Smooth muscle cell (in vitro differentiated cells): ENCODE results near the gene TMEM272. TPM values are rescaled to one million over a fixed set of nuclear protein-coding genes. Genes with fewer than 3 reads are reported as not detected.

Experiments used
- DNase-seq: peaks from one replicate; lab custom pipeline; 2025; ENCODE audit not compliant: unreplicated experiment; lab: John Stamatoyannopoulos, UW
- H2AFZ ChIP-seq: fragments of 200-600 bp; sonication (generic); 2 replicates; pipeline ENCODE4 v1.6.0; 2016; ENCODE audit warnings: antibody characterized with exemption, low read depth, mild to moderate bottlenecking
- H3F3A ChIP-seq: fragments of 200-600 bp; sonication (generic); 2 replicates; pipeline ENCODE4 v1.6.0; 2017; ENCODE audit warnings: antibody characterized with exemption, low read depth
- H3K27ac ChIP-seq: fragments of 200-600 bp; sonication (generic); 2 replicates; pipeline ENCODE4 v1.5.1; 2016; ENCODE audit warnings: low read depth, mild to moderate bottlenecking
- H3K27me3 ChIP-seq: fragments of 200-600 bp; sonication (generic); 2 replicates; pipeline ENCODE4 v1.6.1; 2016; ENCODE audit warnings: low read depth, mild to moderate bottlenecking
- H3K36me3 ChIP-seq: fragments of 200-600 bp; sonication (generic); 2 replicates; pipeline ENCODE4 v1.5.1; 2016; ENCODE audit warnings: low read depth
- H3K4me1 ChIP-seq: fragments of 200-600 bp; sonication (generic); 2 replicates; pipeline ENCODE4 v1.5.1; 2016; ENCODE audit warnings: low read depth
- H3K4me2 ChIP-seq: fragments of 200-600 bp; sonication (generic); 2 replicates; pipeline ENCODE4 v1.6.0; 2016; ENCODE audit warnings: mild to moderate bottlenecking
- H3K4me3 ChIP-seq: fragments of 200-600 bp; sonication (generic); 2 replicates; pipeline ENCODE4 v1.5.1; 2016; ENCODE audit warnings: mild to moderate bottlenecking
- H3K79me2 ChIP-seq: fragments of 200-600 bp; sonication (generic); 2 replicates; pipeline ENCODE4 v1.6.0; 2016; ENCODE audit warnings: low read depth, mild to moderate bottlenecking
- H3K9ac ChIP-seq: fragments of 200-600 bp; sonication (generic); 2 replicates; pipeline ENCODE4 v1.6.0; 2016; ENCODE audit warnings: low read depth
- H3K9me3 ChIP-seq: fragments of 200-600 bp; sonication (generic); replicated peaks from 2 replicates; pipeline ENCODE4 v1.5.1; 2016; ENCODE audit warnings: low read depth
- H4K20me1 ChIP-seq: fragments of 200-600 bp; sonication (generic); 2 replicates; pipeline ENCODE4 v1.6.0; 2016; ENCODE audit warnings: low read depth
- WGBS: methylation state at CpG from one replicate; pipeline ENCODE4 v1.1.7; 2016; ENCODE audit warnings: low lambda C conversion rate; 5-methylcytosine and 5-hydroxymethylcytosine counted together
- polyA plus RNA-seq: library from polyadenylated mRNA; unstranded; fragments of >200 nt; fragmentation: Nextera tagmentation; extraction: Ambion mirVana; gene quantifications from 2 replicates; pipeline ENCODE4 v1.2.1, GENCODE V29; 2016
- total RNA-seq: library from RNA; depleted of rRNA; stranded (reverse); fragments of >200 nt; gene quantifications from 2 replicates; pipeline ENCODE4 v1.2.3, GENCODE V29; 2014
- TF ChIP-seq, protein P1 (sequence below): fragments of 200-600 bp; sonication (generic); IDR thresholded peaks from 2 replicates; pipeline ENCODE4 v1.5.1; 2017; ENCODE audit warnings: borderline replicate concordance, mild to moderate bottlenecking, antibody characterized with exemption; ENCODE audit not compliant: insufficient read depth, poor library complexity, severe bottlenecking

The TMEM272 gene
- total and polyA plus RNA-seq, 2 experiments from 2014 or later, result 0.18 to 0.26 TPM

DNA sequence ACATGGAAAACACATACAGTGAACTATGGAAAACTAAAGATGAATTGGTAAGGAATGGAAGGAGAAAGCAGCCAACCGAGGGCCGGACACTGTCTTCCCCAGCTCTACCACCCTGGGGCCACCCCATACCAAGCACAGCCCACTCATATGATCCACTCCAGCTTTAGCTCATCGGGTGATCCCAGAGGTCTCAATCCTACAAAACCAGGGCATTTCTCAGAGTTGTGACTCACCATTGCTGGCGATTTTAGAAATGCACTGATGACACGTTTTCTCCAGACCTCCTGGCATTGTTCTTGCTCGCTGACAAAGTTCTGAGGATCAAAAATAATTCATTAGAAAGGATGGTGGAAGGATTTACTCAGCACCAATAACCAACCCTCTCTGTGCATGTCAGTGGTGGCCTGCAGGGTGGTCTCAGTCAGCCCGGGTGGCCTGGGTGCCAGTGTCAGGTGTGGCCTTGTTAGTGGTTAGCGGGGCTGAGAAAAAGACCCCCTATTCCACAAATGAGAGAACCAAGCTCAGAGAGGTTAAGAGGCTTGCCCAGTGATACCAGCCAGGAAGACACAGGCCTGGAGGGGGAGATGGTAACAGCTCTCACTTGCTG is 6.6 kb downstream of the TMEM272 start:
- Histone ChIP-seq H3K36me3 (no peaks in the 10 kb centered on the region), H3K9me3 (no peaks in the 10 kb centered on the region), H3K4me2 (peak overlapping the region; percentile 54), H3F3A (no peaks in the 10 kb centered on the region), H3K27ac (peak overlapping the region; percentile 43), H2AFZ (no peak overlapping the region), H3K79me2 (no peaks in the 10 kb centered on the region), H3K4me1 (no peaks in the 10 kb centered on the region), H3K27me3 (no peaks in the 10 kb centered on the region), H3K4me3 (no peak overlapping the region), H3K9ac (no peak overlapping the region), H4K20me1 (no peaks in the 10 kb centered on the region)
- 38% methylated on average over 8 of the region's 8 CpGs for WGBS
- no peak for DNase-seq
- TF ChIP-seq, protein P1, sequence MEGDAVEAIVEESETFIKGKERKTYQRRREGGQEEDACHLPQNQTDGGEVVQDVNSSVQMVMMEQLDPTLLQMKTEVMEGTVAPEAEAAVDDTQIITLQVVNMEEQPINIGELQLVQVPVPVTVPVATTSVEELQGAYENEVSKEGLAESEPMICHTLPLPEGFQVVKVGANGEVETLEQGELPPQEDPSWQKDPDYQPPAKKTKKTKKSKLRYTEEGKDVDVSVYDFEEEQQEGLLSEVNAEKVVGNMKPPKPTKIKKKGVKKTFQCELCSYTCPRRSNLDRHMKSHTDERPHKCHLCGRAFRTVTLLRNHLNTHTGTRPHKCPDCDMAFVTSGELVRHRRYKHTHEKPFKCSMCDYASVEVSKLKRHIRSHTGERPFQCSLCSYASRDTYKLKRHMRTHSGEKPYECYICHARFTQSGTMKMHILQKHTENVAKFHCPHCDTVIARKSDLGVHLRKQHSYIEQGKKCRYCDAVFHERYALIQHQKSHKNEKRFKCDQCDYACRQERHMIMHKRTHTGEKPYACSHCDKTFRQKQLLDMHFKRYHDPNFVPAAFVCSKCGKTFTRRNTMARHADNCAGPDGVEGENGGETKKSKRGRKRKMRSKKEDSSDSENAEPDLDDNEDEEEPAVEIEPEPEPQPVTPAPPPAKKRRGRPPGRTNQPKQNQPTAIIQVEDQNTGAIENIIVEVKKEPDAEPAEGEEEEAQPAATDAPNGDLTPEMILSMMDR, result no peak

DNA sequence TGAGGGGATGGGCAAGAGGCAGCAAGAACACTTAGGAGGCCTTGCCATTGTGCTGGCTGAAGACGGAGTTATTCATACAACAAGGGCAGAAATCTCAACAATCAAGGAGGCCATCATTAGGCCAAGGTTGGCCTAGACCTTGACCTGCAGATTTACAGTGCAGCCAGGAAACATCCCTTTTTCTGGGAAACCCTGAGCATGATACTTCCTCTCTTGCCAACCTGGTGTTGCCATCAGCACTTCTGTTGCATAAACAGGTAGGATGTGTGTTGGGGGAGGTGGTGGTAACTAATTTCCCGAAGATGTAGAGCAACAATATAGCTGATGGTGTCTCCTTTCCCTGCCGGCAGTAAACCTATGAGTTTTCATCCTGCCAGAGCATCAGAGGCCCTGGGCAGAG is 8.0 kb downstream of the TMEM272 start:
- H3K36me3 ChIP-seq, result no peaks in the 10 kb centered on the region
- no peaks in the 10 kb centered on the region for H3K4me1 ChIP-seq
- H3F3A ChIP-seq, result no peaks in the 10 kb centered on the region
- TF ChIP-seq, protein P1, result no peak
- DNase-seq, result no peak
- H3K4me2 ChIP-seq, result no peak overlapping the region
- no peak overlapping the region for H2AFZ ChIP-seq
- H4K20me1 ChIP-seq, result no peaks in the 10 kb centered on the region
- no peak overlapping the region for H3K4me3 ChIP-seq
- no peak overlapping the region for H3K9ac ChIP-seq
- no peak overlapping the region for H3K27ac ChIP-seq
- no peaks in the 10 kb centered on the region for H3K79me2 ChIP-seq
- H3K9me3 ChIP-seq, result no peaks in the 10 kb centered on the region
- 94% methylated on average over 3 of the region's 3 CpGs for WGBS
- H3K27me3 ChIP-seq, result no peaks in the 10 kb centered on the region

DNA sequence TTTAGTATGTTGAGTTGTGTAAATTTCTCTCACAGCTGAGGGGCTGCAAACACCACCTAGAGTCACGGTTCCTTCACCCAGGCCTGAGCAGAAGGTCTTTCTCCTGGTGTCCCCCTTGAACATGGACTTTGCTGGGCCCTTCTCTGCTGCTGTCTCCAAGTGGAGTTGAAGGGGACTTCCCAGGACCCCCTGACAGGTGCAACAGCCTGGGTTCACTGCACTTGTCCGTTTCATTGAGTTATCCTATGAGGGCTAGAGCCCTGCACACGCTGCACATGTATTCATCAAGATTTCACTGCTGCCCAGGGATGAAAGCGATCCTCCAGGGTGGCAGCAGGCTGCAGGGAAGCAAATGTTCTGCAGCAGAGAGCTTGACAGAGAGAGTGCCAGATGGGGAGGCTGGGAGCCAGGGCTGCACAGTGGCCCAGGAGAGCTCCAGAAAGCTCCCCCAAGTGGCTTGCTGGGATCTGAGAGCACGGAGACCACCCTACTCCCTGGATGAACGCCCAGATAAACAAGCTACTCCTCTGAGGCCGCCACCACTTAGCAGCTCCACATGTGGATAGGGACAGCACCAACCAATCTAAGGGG is 10.3 kb downstream of the TMEM272 start:
- Histone ChIP-seq H3F3A (no peaks in the 10 kb centered on the region), H3K36me3 (no peaks in the 10 kb centered on the region), H3K27ac (no peak overlapping the region), H3K4me2 (no peak overlapping the region), H3K9ac (no peak overlapping the region), H3K79me2 (no peaks in the 10 kb centered on the region), H3K4me3 (no peak overlapping the region), H3K27me3 (no peaks in the 10 kb centered on the region), H3K9me3 (no peaks in the 10 kb centered on the region), H3K4me1 (no peaks in the 10 kb centered on the region), H4K20me1 (no peaks in the 10 kb centered on the region), H2AFZ (no peak overlapping the region)
- DNase-seq, result no peak
- WGBS, result 81% methylated on average over 7 of the region's 7 CpGs
- TF ChIP-seq, protein P1, result no peak

DNA sequence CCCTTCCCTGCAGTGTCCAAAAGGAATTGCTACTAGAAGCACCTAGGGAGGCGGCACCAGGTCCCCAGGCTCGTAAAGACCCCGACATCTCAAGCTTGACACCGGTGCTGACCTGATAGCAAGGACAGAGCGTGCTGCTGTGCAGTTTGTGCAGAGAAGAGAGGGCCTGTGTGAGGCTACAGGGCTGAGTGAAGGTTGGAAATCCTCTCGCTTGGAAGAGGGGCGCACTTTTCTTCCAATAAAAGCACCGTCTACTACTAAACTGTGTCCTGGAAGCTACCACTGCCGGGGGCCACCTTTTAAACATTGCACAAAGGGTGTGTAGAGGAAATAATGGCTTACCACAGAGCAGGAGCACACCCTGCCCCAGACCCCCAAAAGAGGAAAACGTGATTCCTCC is 11.0 kb downstream of the TMEM272 start:
- Histone ChIP-seq H3K4me3 (no peak overlapping the region), H3K9me3 (no peaks in the 10 kb centered on the region), H3F3A (no peaks in the 10 kb centered on the region), H4K20me1 (no peaks in the 10 kb centered on the region), H3K27me3 (no peaks in the 10 kb centered on the region), H2AFZ (no peak overlapping the region), H3K4me2 (no peak overlapping the region), H3K9ac (no peak overlapping the region), H3K27ac (no peak overlapping the region), H3K79me2 (no peaks in the 10 kb centered on the region), H3K36me3 (no peaks in the 10 kb centered on the region), H3K4me1 (no peaks in the 10 kb centered on the region)
- no peak for DNase-seq
- WGBS, result 91% methylated on average over 10 of the region's 10 CpGs
- TF ChIP-seq, protein P1, result no peak
